Muscle layer of colon (tissue), 2 donors: Measurements from ENCODE around the gene NFIL3.

ENCODE experiments used
- H3K27ac ChIP-seq: one replicate; pipeline ENCODE4 v1.7.0; 2013; ENCODE audit warnings: low read depth, mild to moderate bottlenecking, low read length, moderate library complexity
- H3K27me3 ChIP-seq, 2 donors: one replicate each; pipeline ENCODE4 v1.7.0; 2013; ENCODE audit warnings: low read length in 2 of 2, mild to moderate bottlenecking in 2 of 2; ENCODE audit not compliant: insufficient read depth in 2 of 2, control insufficient read depth in 1 of 2
- H3K36me3 ChIP-seq: one replicate; pipeline ENCODE4 v1.7.0; 2013; ENCODE audit warnings: mild to moderate bottlenecking, low read length; ENCODE audit not compliant: insufficient read depth
- H3K4me1 ChIP-seq: one replicate; pipeline ENCODE4 v1.7.0; 2013; ENCODE audit warnings: mild to moderate bottlenecking, low read length; ENCODE audit not compliant: insufficient read depth
- H3K4me3 ChIP-seq, 2 donors: one replicate each; pipeline ENCODE4 v1.7.0; 2013; ENCODE audit warnings: low read length in 2 of 2, low read depth in 1 of 2, mild to moderate bottlenecking in 1 of 2, moderate library complexity in 1 of 2
- H3K9ac ChIP-seq: one replicate; pipeline ENCODE4 v1.7.0; 2013; ENCODE audit warnings: low read length
- H3K9me3 ChIP-seq: one replicate; pipeline ENCODE4 v1.7.0; 2013; ENCODE audit warnings: mild to moderate bottlenecking, low read length
- donor health status: abdominal sarcoma.
- donor health status: Adenocarcinoma of cecum.

The NFIL3 gene

GRCh38 chr9:91421128-91421765 lies 2.4 kb downstream of the NFIL3 start:
- no peaks in the 10 kb centered on the region for H3K36me3 ChIP-seq
- H3K4me1 ChIP-seq = peaks cover 15% of the 10 kb centered on the region
- no peaks in the 10 kb centered on the region for H3K9me3 ChIP-seq
- H3K27ac ChIP-seq = peak overlapping the region; percentile 88
- H3K9ac ChIP-seq = peak overlapping the region; percentile 92
- no peaks in the 10 kb centered on the region for H3K27me3 ChIP-seq
- H3K4me3 ChIP-seq = peak overlapping the region; percentile 55 to 91

- H3K27me3 ChIP-seq = no peaks in the 10 kb centered on the region
- H3K4me3 ChIP-seq = peak overlapping the region; percentile 55 to 91
- H3K36me3 ChIP-seq = no peaks in the 10 kb centered on the region
- no peaks in the 10 kb centered on the region for H3K9me3 ChIP-seq
- peak overlapping the region; percentile 88 for H3K27ac ChIP-seq
- no peak overlapping the region for H3K9ac ChIP-seq
- peaks cover 15% of the 10 kb centered on the region for H3K4me1 ChIP-seq
These were observed 3.0 kb downstream of the NFIL3 start for GRCh38 chr9:91420501-91421127.

- no peak overlapping the region for H3K9ac ChIP-seq
- no peaks in the 10 kb centered on the region for H3K27me3 ChIP-seq
- no peak overlapping the region for H3K4me3 ChIP-seq
- H3K4me1 ChIP-seq = peaks cover 15% of the 10 kb centered on the region
- H3K36me3 ChIP-seq = no peaks in the 10 kb centered on the region
- no peak overlapping the region for H3K27ac ChIP-seq
- H3K9me3 ChIP-seq = no peaks in the 10 kb centered on the region
These were observed 4.1 kb downstream of the NFIL3 start for GRCh38 chr9:91419222-91420191.

- H3K36me3 ChIP-seq = no peaks in the 10 kb centered on the region
- no peak overlapping the region for H3K27ac ChIP-seq
- no peaks in the 10 kb centered on the region for H3K9me3 ChIP-seq
These were observed 5.4 kb downstream of the NFIL3 start for GRCh38 chr9:91418215-91418610.

GRCh38 chr9:91417602-91418214 lies 5.9 kb downstream of the NFIL3 start:
- H3K27me3 ChIP-seq = no peaks in the 10 kb centered on the region
- H3K9me3 ChIP-seq = no peaks in the 10 kb centered on the region
- H3K27ac ChIP-seq = no peak overlapping the region
- H3K36me3 ChIP-seq = no peaks in the 10 kb centered on the region
- no peak overlapping the region for H3K9ac ChIP-seq
- peaks cover 15% of the 10 kb centered on the region for H3K4me1 ChIP-seq
- H3K4me3 ChIP-seq = no peak overlapping the region

More at GRCh38 chr9:91418215-91418610, 5.4 kb downstream of the NFIL3 start:
- Histone ChIP-seq H3K4me1 (peaks cover 15% of the 10 kb centered on the region), H3K9ac (no peak overlapping the region), H3K4me3 (no peak overlapping the region), H3K27me3 (no peaks in the 10 kb centered on the region)

GRCh38 chr9:91416096-91416712 lies 7.4 kb downstream of the NFIL3 start:
- H3K4me3 ChIP-seq = no peak overlapping the region
- peaks cover 10% of the 10 kb centered on the region for H3K4me1 ChIP-seq
- H3K36me3 ChIP-seq = no peaks in the 10 kb centered on the region
- H3K9ac ChIP-seq = no peak overlapping the region
- no peaks in the 10 kb centered on the region for H3K9me3 ChIP-seq
- no peaks in the 10 kb centered on the region for H3K27me3 ChIP-seq
- H3K27ac ChIP-seq = no peak overlapping the region

GRCh38 chr9:91415290-91415689 lies 8.3 kb downstream of the NFIL3 start:
- Histone ChIP-seq H3K27ac (no peak overlapping the region), H3K9me3 (no peaks in the 10 kb centered on the region), H3K9ac (no peak overlapping the region), H3K4me3 (no peak overlapping the region), H3K36me3 (peaks cover 5% of the 10 kb centered on the region), H3K27me3 (no peaks in the 10 kb centered on the region), H3K4me1 (peaks cover 11% of the 10 kb centered on the region)

GRCh38 chr9:91412941-91413340 lies 10.7 kb downstream of the NFIL3 start:
- H3K9ac ChIP-seq = no peak overlapping the region
- no peak overlapping the region for H3K27ac ChIP-seq
- H3K4me1 ChIP-seq = peaks cover 4% of the 10 kb centered on the region
- no peak overlapping the region for H3K4me3 ChIP-seq
- no peaks in the 10 kb centered on the region for H3K27me3 ChIP-seq
- H3K9me3 ChIP-seq = no peaks in the 10 kb centered on the region
- H3K36me3 ChIP-seq = peaks cover 20% of the 10 kb centered on the region

- no peaks in the 10 kb centered on the region for H3K9me3 ChIP-seq
- peaks cover 24% of the 10 kb centered on the region for H3K36me3 ChIP-seq
- H3K27ac ChIP-seq = no peak overlapping the region
- H3K9ac ChIP-seq = no peak overlapping the region
- no peaks in the 10 kb centered on the region for H3K27me3 ChIP-seq
- H3K4me1 ChIP-seq = peaks cover 4% of the 10 kb centered on the region
- H3K4me3 ChIP-seq = no peak overlapping the region
These were observed 12.4 kb downstream of the NFIL3 start for GRCh38 chr9:91411096-91411771.

- Histone ChIP-seq H3K9ac (no peak overlapping the region), H3K27ac (no peak overlapping the region), H3K36me3 (peaks cover 24% of the 10 kb centered on the region), H3K4me3 (no peak overlapping the region), H3K9me3 (no peaks in the 10 kb centered on the region), H3K27me3 (no peaks in the 10 kb centered on the region), H3K4me1 (peaks cover 4% of the 10 kb centered on the region)
These were observed 13.5 kb downstream of the NFIL3 start for GRCh38 chr9:91410161-91410560.
